ENCODE data around the gene BTBD18. TPM values are rescaled to one million over a fixed set of nuclear protein-coding genes. Genes with fewer than 3 reads are reported as not detected.
A peak's percentile ranks its signal among the peaks of the same experiment; 100 is the strongest.

Gene BTBD18
- total and polyA plus RNA-seq, 10 of the 15 experiments (the other 5 are each of a cell fraction or from before 2014, with no cell fraction given) = 0.05 to 0.58 (median 0.19) TPM; not detected in 6

GRCh38 chr11:57711414-57712255 is 40.0 kb downstream of the BTBD18 start, which contains the start of gene MED19 (continued):
- TF ChIP-seq NFXL1 (IDR thresholded peaks at IDR 0.05; ENCODE audit: borderline replicate concordance) (no peak), STAT3 (IDR thresholded peaks at IDR 0.05; ENCODE audit: low read depth, low read length) (no peak), MTA2 (IDR thresholded peaks at IDR 0.05; ENCODE audit: low read depth) (no peak), NFYB (IDR thresholded peaks at IDR 0.05; ENCODE audit: insufficient read depth, low read depth, low read length) (no peak), RAD21 (IDR thresholded peaks at IDR 0.05; ENCODE audit: insufficient read depth, low read depth, low read length) (no peak), SP1 (IDR thresholded peaks at IDR 0.05; ENCODE audit: low read depth, low read length) (no peak), CTCF (IDR thresholded peaks at IDR 0.05 in 2 of 3, conservative IDR thresholded peaks at IDR 0.05 in 1 of 3; ENCODE audit: control insufficient read depth in 2 of 3, extremely low read depth in 1 of 3, insufficient read depth in 1 of 3, low read depth in 3 of 3, low read length in 3 of 3) (no peak), RFX5 (IDR thresholded peaks at IDR 0.05; ENCODE audit: low read depth, low read length) (0 out of 2 replicates have a peak, but pooled peaks have one; percentile 27), LARP7 (IDR thresholded peaks at IDR 0.05) (peak; percentile 67), ZNF217 (IDR thresholded peaks at IDR 0.05) (no peak), RUNX3 (IDR thresholded peaks at IDR 0.05; ENCODE audit: low read length) (no peak), SREBF1 (IDR thresholded peaks at IDR 0.05; ENCODE audit: low read length) (no peak), MXI1 (IDR thresholded peaks at IDR 0.05; ENCODE audit: low read depth, low read length) (peak; percentile 22; the same call in 1 of the 2 replicates), BRCA1 (IDR thresholded peaks at IDR 0.05; ENCODE audit: low read depth, low read length) (no peak), NR2F1 (conservative IDR thresholded peaks at IDR 0.05) (no peak), KLF5 (IDR thresholded peaks at IDR 0.05; ENCODE audit: partially characterized antibody) (peak; percentile 86), EGR1 (IDR thresholded peaks at IDR 0.05; ENCODE audit: borderline replicate concordance in 1 of 2, low read depth in 2 of 2, low read length in 2 of 2) (peak in 1 of 2 experiments; percentile 57; a peak in 1 of 3 replicates)
- TF ChIP-seq, protein P1, sequence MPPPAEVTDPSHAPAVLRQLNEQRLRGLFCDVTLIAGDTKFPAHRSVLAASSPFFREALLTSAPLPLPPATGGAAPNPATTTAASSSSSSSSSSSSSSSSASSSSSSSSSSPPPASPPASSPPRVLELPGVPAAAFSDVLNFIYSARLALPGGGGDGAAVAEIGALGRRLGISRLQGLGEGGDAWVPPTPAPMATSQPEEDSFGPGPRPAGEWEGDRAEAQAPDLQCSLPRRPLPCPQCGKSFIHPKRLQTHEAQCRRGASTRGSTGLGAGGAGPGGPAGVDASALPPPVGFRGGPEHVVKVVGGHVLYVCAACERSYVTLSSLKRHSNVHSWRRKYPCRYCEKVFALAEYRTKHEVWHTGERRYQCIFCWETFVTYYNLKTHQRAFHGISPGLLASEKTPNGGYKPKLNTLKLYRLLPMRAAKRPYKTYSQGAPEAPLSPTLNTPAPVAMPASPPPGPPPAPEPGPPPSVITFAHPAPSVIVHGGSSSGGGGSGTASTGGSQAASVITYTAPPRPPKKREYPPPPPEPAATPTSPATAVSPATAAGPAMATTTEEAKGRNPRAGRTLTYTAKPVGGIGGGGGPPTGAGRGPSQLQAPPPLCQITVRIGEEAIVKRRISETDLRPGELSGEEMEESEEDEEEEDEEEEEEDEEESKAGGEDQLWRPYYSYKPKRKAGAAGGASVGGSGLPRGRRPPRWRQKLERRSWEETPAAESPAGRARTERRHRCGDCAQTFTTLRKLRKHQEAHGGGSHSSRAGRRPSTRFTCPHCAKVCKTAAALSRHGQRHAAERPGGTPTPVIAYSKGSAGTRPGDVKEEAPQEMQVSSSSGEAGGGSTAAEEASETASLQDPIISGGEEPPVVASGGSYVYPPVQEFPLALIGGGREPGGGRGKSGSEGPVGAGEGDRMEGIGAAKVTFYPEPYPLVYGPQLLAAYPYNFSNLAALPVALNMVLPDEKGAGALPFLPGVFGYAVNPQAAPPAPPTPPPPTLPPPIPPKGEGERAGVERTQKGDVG (CRISPR knock-in tag; IDR thresholded peaks at IDR 0.05) = no peak
- TF ChIP-seq, protein P2, sequence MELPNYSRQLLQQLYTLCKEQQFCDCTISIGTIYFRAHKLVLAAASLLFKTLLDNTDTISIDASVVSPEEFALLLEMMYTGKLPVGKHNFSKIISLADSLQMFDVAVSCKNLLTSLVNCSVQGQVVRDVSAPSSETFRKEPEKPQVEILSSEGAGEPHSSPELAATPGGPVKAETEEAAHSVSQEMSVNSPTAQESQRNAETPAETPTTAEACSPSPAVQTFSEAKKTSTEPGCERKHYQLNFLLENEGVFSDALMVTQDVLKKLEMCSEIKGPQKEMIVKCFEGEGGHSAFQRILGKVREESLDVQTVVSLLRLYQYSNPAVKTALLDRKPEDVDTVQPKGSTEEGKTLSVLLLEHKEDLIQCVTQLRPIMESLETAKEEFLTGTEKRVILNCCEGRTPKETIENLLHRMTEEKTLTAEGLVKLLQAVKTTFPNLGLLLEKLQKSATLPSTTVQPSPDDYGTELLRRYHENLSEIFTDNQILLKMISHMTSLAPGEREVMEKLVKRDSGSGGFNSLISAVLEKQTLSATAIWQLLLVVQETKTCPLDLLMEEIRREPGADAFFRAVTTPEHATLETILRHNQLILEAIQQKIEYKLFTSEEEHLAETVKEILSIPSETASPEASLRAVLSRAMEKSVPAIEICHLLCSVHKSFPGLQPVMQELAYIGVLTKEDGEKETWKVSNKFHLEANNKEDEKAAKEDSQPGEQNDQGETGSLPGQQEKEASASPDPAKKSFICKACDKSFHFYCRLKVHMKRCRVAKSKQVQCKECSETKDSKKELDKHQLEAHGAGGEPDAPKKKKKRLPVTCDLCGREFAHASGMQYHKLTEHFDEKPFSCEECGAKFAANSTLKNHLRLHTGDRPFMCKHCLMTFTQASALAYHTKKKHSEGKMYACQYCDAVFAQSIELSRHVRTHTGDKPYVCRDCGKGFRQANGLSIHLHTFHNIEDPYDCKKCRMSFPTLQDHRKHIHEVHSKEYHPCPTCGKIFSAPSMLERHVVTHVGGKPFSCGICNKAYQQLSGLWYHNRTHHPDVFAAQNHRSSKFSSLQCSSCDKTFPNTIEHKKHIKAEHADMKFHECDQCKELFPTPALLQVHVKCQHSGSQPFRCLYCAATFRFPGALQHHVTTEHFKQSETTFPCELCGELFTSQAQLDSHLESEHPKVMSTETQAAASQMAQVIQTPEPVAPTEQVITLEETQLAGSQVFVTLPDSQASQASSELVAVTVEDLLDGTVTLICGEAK (IDR thresholded peaks at IDR 0.05; ENCODE audit: borderline replicate concordance) = no peak
